Testis (tissue), 3 donors: ENCODE data around the gene ITFG2. TPM values are rescaled to one million over a fixed set of nuclear protein-coding genes. Genes with fewer than 3 reads are reported as not detected.

Experiments
- DNase-seq: peaks from one replicate; pipeline ENCODE4 v3.0.0-alpha.2; 2019
- H3K27ac ChIP-seq, 2 donors: fragments of 200-600 bp; sonication (generic); one replicate each; pipeline ENCODE4 v1.5.1; 2019
- H3K27me3 ChIP-seq: fragments of 200-600 bp; sonication (generic); one replicate; pipeline ENCODE4 v1.5.1; 2019
- H3K36me3 ChIP-seq: fragments of 200-600 bp; sonication (generic); one replicate; pipeline ENCODE4 v1.5.1; 2017; ENCODE audit warnings: low read depth; ENCODE audit errors: missing control alignments
- H3K4me1 ChIP-seq: fragments of 200-600 bp; sonication (generic); one replicate; pipeline ENCODE4 v1.5.1; 2019
- H3K4me3 ChIP-seq, 2 donors: fragments of 200-600 bp; sonication (generic); one replicate each; pipeline ENCODE4 v1.5.1; 2017 to 2019
- H3K9me3 ChIP-seq: fragments of 200-600 bp; sonication (generic); one replicate; pipeline ENCODE4 v1.5.1; 2017
- POLR2A ChIP-seq: fragments of 450-650 bp; IDR thresholded peaks from one replicate; pipeline ENCODE4 v1.6.1; 2017; ENCODE audit warnings: antibody characterized with exemption, mild to moderate bottlenecking, moderate library complexity
- WGBS, 2 donors: methylation state at CpG; one replicate each; pipeline ENCODE4 v1.1.5; 2018; 5-methylcytosine and 5-hydroxymethylcytosine counted together
- intact Hi-C: fragments of 100-400 bp; cut with DNase I; formaldehyde crosslinking; loops from one replicate; pipeline ENCODE4 v1.15.1; 2023; ENCODE audit warnings: low total_unique reads
- polyA plus RNA-seq: library from polyadenylated mRNA; stranded (reverse); fragments of 350-450 nt; fragmentation: Illumina TruSeq; extraction: RNeasy Lipid Tissue Mini Kit (QIAGEN cat#74804); gene quantifications from one replicate; pipeline ENCODE4 v1.2.3, GENCODE V29; 2014; ENCODE audit warnings: low read depth, low replicate concordance; ENCODE audit not compliant: insufficient read depth
- total RNA-seq, 2 donors: library from RNA; depleted of rRNA; stranded (reverse); fragments of >200 nt; gene quantifications; one replicate each; pipeline ENCODE4 v1.2.3, GENCODE V29; 2016
- TF ChIP-seq, protein P1 (sequence below), 3 experiments: fragments of 450-650 bp in 2 of 3; fragments of 200-600 bp in 1 of 3; sonication (generic) in 1 of 3; IDR thresholded peaks; one replicate each; pipeline ENCODE4 v1.5.1; 2016 to 2019; ENCODE audit warnings: antibody characterized with exemption in 3 of 3, mild to moderate bottlenecking in 2 of 3, moderate library complexity in 1 of 3

ITFG2 gene
- total and polyA plus RNA-seq, 3 donors from 2014 or later, result 32.6 to 69.4 (median 54.1) TPM

DNA sequence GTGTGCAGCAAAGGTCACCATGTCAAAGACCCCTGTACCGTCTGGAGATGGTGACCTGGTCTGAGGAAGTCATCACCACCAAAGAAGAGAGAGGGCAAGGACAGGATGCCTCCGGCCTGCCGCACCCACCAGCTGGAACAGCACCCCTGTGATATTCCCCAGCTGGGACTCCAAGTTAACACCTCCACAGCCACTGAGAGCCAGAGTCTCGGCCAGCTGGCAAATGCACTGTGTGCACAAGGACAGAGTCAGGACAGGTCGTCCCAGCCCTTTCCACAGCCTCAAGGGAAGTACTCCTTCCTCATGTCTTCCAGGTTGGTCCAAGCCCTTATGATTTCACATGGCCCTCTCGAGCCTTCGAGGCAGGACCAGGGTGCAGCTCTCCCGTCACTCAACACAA, 37.0 kb upstream of the ITFG2 start:
- WGBS, 2 donors, result 60 to 83% methylated on average over 7 to 8 of the region's 8 CpGs

DNA sequence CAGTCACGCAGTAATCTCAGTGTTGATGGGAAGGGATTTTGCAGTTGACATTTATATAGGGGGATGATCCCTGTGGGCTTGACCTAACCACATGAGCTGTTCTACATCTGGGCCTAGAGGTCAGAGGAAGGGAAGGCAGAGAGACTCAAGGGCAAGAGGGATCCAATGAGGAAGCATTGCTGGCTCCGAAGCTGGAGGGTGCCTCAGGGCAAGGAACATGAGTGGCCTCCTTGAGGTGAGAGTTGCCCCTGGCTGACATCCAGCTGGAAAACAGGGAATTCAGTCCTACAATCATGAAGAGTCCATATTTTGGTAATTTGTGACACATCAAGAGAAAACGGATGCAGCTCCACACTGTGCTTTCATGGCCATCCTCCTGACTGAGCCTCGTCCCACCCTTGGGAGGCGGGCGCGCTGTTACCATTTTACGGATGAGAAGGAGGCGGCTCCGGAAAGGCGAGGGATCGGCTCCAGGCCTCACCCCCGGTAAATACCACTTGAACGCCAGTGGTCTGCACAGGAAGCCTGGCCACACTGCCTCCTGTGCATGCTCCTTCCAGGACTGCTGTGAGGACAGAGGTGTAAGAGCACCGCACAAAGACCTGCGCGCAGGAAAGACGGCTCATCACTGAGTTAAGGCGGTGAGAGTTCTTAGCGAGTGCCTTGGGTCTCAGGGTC, 36.2 kb upstream of the ITFG2 start:
- H3K36me3 ChIP-seq, result no peaks in the 10 kb centered on the region
- peaks cover 3% of the 10 kb centered on the region for H3K4me1 ChIP-seq
- intact Hi-C loops, result no loop called here
- no peaks in the 10 kb centered on the region for H3K9me3 ChIP-seq
- H3K27ac ChIP-seq, result no peak overlapping the region
- DNase-seq, result no peak
- 91 to 93% methylated on average over 20 of the region's 20 CpGs for WGBS, 2 donors
- no peaks in the 10 kb centered on the region for H3K27me3 ChIP-seq
- no peak for TF ChIP-seq POLR2A
- TF ChIP-seq, protein P1, sequence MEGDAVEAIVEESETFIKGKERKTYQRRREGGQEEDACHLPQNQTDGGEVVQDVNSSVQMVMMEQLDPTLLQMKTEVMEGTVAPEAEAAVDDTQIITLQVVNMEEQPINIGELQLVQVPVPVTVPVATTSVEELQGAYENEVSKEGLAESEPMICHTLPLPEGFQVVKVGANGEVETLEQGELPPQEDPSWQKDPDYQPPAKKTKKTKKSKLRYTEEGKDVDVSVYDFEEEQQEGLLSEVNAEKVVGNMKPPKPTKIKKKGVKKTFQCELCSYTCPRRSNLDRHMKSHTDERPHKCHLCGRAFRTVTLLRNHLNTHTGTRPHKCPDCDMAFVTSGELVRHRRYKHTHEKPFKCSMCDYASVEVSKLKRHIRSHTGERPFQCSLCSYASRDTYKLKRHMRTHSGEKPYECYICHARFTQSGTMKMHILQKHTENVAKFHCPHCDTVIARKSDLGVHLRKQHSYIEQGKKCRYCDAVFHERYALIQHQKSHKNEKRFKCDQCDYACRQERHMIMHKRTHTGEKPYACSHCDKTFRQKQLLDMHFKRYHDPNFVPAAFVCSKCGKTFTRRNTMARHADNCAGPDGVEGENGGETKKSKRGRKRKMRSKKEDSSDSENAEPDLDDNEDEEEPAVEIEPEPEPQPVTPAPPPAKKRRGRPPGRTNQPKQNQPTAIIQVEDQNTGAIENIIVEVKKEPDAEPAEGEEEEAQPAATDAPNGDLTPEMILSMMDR (IDR thresholded peaks at IDR 0.05), result no peak
- H3K4me3 ChIP-seq, result no peak overlapping the region

More for the DNA sequence above, 37.0 kb upstream of the ITFG2 start:
- Histone ChIP-seq H3K36me3 (no peaks in the 10 kb centered on the region), H3K9me3 (no peaks in the 10 kb centered on the region), H3K27ac (no peak overlapping the region), H3K4me3 (no peak overlapping the region), H3K27me3 (no peaks in the 10 kb centered on the region), H3K4me1 (peaks cover 3% of the 10 kb centered on the region)
- DNase-seq, result no peak
- intact Hi-C loops, result no loop called here
- TF ChIP-seq, protein P1 (IDR thresholded peaks at IDR 0.05), result no peak
- no peak for TF ChIP-seq POLR2A

DNA sequence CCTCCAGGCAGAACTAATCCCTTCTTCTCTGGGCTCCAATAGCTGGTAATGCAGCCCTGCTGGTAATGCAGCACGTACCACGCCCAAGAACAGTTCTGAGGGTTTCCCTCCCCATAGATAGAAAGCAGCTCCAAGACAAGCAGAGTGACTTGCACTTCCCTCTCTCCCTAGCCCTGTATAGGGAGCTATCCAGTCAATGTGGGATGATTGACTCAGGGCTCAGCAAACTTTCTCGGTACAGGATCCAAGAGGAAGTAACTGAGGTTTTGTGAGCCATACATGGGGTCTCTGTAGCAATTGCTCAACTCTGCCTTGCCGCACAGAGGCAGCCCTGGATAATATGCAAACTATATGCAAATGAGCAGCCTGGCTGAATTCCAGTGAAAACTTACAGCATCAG, 33.2 kb upstream of the ITFG2 start:
- no peaks in the 10 kb centered on the region for H3K36me3 ChIP-seq
- DNase-seq, result no peak
- no peaks in the 10 kb centered on the region for H3K9me3 ChIP-seq
- H3K27me3 ChIP-seq, result no peaks in the 10 kb centered on the region
- H3K4me1 ChIP-seq, result peaks cover 3% of the 10 kb centered on the region
- H3K27ac ChIP-seq, result no peak overlapping the region
- intact Hi-C loops, result no loop called here
- TF ChIP-seq, protein P1 (IDR thresholded peaks at IDR 0.05), result no peak
- TF ChIP-seq POLR2A, result no peak
- H3K4me3 ChIP-seq, result no peak overlapping the region
- WGBS, 2 donors, result 83 to 91% methylated on average over 4 of the region's 4 CpGs

DNA sequence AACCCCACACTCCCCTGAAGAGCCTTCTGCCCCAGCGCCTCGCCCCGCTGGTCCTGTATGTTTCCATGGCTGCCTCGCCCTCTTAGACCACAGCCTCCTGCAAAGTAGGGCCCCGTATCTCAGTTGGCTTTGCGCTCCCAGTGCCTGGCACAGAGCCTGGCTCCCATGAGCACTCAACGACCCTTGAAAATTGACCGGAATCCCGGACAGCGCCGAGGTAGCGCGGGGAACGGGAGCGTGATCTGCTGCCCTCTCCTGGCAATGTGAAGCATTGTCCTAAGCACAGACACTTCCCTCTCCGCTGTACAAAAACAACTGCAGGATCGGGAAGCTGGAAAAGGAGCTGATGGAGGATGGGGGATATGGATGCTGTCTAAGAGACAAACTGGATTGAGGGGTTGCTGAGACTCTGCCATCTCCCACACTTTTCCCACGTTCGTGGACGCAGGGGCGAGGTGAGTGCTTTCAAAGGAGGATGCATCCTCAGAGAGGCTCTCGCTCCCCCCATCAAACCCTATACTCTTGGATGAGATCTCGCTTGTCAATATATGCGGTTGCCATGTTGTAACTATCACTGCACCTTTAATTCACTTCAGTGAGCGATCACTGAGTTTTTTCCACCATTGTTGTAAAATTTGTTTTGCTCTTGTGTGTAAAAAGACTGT, 28.4 kb upstream of the ITFG2 start:
- Histone ChIP-seq H3K9me3 (no peaks in the 10 kb centered on the region), H3K4me1 (no peaks in the 10 kb centered on the region), H3K36me3 (no peaks in the 10 kb centered on the region), H3K4me3 (peak overlapping the region; percentile 9 to 18), H3K27me3 (no peaks in the 10 kb centered on the region), H3K27ac (no peak overlapping the region)
- peak; percentile 73 for DNase-seq
- no peak for TF ChIP-seq POLR2A
- TF ChIP-seq, protein P1 (IDR thresholded peaks at IDR 0.05), result peak in 2 of 3 experiments; percentile 61 to 81
- 10 to 13% methylated on average over 25 of the region's 25 CpGs for WGBS, 2 donors
- intact Hi-C loops, result no loop called here

DNA sequence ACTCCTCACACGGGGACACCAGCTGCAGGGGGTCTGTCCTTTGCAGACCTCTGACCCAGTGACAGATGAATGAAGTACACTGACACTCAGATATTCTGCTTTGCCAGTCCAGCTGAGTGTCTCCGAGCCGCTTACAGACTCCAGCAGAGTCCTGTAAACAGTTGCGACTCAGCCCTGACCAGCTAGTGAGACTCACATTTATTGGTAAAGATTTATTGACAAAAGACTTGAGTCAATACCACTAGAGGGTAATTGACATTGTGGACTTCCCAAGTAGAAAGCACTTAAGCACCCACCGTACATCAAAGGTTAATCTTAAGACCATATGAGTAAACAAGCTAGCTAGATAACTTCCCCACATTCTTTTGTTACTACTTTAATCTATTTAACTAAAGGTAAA, 27.5 kb upstream of the ITFG2 start:
- no peaks in the 10 kb centered on the region for H3K9me3 ChIP-seq
- intact Hi-C loops, result no loop called here
- TF ChIP-seq, protein P1 (IDR thresholded peaks at IDR 0.05), result no peak
- TF ChIP-seq POLR2A, result no peak
- H3K36me3 ChIP-seq, result no peaks in the 10 kb centered on the region
- no peak overlapping the region for H3K4me3 ChIP-seq
- no peaks in the 10 kb centered on the region for H3K27me3 ChIP-seq
- H3K4me1 ChIP-seq, result no peaks in the 10 kb centered on the region
- no peak for DNase-seq
- H3K27ac ChIP-seq, result no peak overlapping the region
- WGBS, 2 donors, result 72 to 77% methylated on average over 5 of the region's 5 CpGs
